ENCODE results near the gene ZSCAN32. TPM values are rescaled to one million over a fixed set of nuclear protein-coding genes. Genes with fewer than 3 reads are reported as not detected.
A peak's percentile ranks its signal among the peaks of the same experiment; 100 is the strongest.

The ZSCAN32 gene
- total RNA-seq, 4 donors from 2014 or later = 1.00 to 12.7 (median 11.6) TPM

DNA sequence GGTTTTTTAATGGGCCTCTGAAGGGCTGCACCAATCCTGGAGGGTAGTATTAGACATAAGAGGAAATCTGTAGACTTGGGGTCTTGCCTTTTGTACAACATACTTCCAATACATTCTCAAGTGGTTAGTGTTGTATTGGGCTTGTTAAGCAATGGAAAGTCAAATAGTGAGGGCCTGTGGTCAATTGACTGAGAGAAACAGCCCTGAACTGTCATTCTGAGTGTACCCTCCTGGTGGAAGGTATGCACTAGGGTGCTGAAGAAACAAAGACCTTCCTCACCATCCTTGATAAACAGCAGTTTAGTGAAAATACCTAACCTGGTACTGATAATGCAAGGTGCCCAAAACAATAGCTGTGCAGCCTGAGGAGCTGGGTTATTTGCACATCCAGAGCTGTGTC lies 22.9 kb downstream of the ZSCAN32 start:
- in situ Hi-C loops (cut with MboI; ENCODE audit: low pct_ligation_motif_present in 1 of 4, low pct_unique_long_range_greater_than_20kb in 1 of 4, low sequenced_read_pairs in 3 of 4) = no loop called here

DNA sequence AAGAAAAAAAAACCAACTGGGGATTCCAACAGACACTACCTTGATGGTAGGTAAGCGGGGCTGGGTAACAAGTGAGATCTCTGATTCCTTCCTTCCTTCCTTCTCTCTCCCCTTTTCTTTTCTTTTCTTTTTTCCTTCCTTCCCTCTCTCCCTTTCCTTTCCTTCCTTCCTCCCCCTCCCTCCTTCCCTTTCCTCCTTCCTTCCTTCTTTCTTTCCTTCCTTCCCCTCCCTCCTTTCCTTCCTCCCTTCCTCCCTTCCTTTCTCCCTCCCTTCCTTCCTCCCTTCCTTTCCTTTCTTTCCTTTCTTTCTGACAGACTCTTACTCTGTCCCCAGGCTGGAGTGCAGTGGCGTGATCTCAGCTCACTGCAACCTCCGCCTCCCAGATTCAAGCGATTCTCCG lies 25.1 kb downstream of the ZSCAN32 start:
- WGBS, 2 donors (ENCODE audit: low coverage in 1 of 2) = 90 to 92% methylated on average over 4 to 5 of the region's 5 CpGs

More for the DNA sequence above, 22.9 kb downstream of the ZSCAN32 start:
- H3K4me1 ChIP-seq = no peaks in the 10 kb centered on the region
- no peak for DNase-seq
- no peaks in the 10 kb centered on the region for H3K27me3 ChIP-seq
- H3K9me3 ChIP-seq = peaks cover 48 to 65% of the 10 kb centered on the region in 2 donors
- TF ChIP-seq POLR2A (IDR thresholded peaks at IDR 0.05) (no peak), EP300 (IDR thresholded peaks at IDR 0.05; ENCODE audit: low read depth) (no peak), POLR2AphosphoS5 (IDR thresholded peaks at IDR 0.05) (no peak)
- TF ChIP-seq, protein P1, sequence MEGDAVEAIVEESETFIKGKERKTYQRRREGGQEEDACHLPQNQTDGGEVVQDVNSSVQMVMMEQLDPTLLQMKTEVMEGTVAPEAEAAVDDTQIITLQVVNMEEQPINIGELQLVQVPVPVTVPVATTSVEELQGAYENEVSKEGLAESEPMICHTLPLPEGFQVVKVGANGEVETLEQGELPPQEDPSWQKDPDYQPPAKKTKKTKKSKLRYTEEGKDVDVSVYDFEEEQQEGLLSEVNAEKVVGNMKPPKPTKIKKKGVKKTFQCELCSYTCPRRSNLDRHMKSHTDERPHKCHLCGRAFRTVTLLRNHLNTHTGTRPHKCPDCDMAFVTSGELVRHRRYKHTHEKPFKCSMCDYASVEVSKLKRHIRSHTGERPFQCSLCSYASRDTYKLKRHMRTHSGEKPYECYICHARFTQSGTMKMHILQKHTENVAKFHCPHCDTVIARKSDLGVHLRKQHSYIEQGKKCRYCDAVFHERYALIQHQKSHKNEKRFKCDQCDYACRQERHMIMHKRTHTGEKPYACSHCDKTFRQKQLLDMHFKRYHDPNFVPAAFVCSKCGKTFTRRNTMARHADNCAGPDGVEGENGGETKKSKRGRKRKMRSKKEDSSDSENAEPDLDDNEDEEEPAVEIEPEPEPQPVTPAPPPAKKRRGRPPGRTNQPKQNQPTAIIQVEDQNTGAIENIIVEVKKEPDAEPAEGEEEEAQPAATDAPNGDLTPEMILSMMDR (IDR thresholded peaks at IDR 0.05) = no peak
- H3K4me3 ChIP-seq = no peak overlapping the region
- no peak overlapping the region for H3K27ac ChIP-seq
- intact Hi-C loops (cut with DNase I; ENCODE audit: low total_unique reads) = no loop called here
- H3K36me3 ChIP-seq = peaks cover 1 to 19% (median 8%) of the 10 kb centered on the region in 4 donors

DNA sequence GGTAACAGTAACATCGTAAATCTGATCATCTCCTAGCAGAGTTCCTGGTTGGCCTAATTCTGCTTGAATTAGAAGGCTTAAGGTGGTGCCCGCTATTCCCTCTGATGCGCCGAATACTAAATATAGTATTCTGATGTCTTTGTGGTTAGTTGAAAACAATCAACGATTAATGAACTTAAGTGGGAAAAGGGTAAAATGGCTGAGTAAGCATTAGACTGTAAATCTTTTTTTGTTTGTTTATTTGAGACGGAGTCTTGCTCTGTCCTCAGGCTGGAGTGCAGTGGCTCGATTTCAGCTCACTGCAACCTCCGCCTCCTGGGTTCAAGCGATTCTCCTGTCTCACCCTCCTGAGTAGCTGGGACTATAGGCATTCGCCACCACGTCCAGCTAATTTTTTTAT lies 31.7 kb downstream of the ZSCAN32 start:
- Histone ChIP-seq H3K36me3 (no peaks in the 10 kb centered on the region), H3K4me3 (no peak overlapping the region), H3K4me1 (no peaks in the 10 kb centered on the region), H3K9me3 (peaks cover 3 to 13% of the 10 kb centered on the region in 2 donors), H3K27me3 (peaks cover under 1% of the 10 kb centered on the region), H3K27ac (no peak overlapping the region)
- in situ Hi-C loops (cut with MboI; ENCODE audit: low pct_ligation_motif_present in 1 of 4, low pct_unique_long_range_greater_than_20kb in 1 of 4, low sequenced_read_pairs in 3 of 4) (no loop called here), intact Hi-C loops (cut with DNase I; ENCODE audit: low total_unique reads) (no loop called here)
- DNase-seq = no peak
- TF ChIP-seq EP300 (IDR thresholded peaks at IDR 0.05; ENCODE audit: low read depth) (no peak), POLR2A (IDR thresholded peaks at IDR 0.05) (no peak), POLR2AphosphoS5 (IDR thresholded peaks at IDR 0.05) (no peak)
- TF ChIP-seq, protein P1 (IDR thresholded peaks at IDR 0.05) = no peak
- 91 to 95% methylated on average over 10 to 11 of the region's 11 CpGs for WGBS, 2 donors (ENCODE audit: low coverage in 1 of 2)

More for the DNA sequence above, 25.1 kb downstream of the ZSCAN32 start:
- no peak overlapping the region for H3K27ac ChIP-seq
- H3K27me3 ChIP-seq = no peaks in the 10 kb centered on the region
- H3K9me3 ChIP-seq = peaks cover 26 to 42% of the 10 kb centered on the region in 2 donors
- no peaks in the 10 kb centered on the region for H3K4me1 ChIP-seq
- intact Hi-C loops (cut with DNase I; ENCODE audit: low total_unique reads) = no loop called here
- no peak overlapping the region for H3K4me3 ChIP-seq
- TF ChIP-seq POLR2AphosphoS5 (IDR thresholded peaks at IDR 0.05) (no peak), EP300 (IDR thresholded peaks at IDR 0.05; ENCODE audit: low read depth) (no peak), POLR2A (IDR thresholded peaks at IDR 0.05) (no peak)
- TF ChIP-seq, protein P1 (IDR thresholded peaks at IDR 0.05) = no peak
- in situ Hi-C loops (cut with MboI; ENCODE audit: low pct_ligation_motif_present in 1 of 4, low pct_unique_long_range_greater_than_20kb in 1 of 4, low sequenced_read_pairs in 3 of 4) = no loop called here
- DNase-seq = no peak
- no peaks in the 10 kb centered on the region for H3K36me3 ChIP-seq

DNA sequence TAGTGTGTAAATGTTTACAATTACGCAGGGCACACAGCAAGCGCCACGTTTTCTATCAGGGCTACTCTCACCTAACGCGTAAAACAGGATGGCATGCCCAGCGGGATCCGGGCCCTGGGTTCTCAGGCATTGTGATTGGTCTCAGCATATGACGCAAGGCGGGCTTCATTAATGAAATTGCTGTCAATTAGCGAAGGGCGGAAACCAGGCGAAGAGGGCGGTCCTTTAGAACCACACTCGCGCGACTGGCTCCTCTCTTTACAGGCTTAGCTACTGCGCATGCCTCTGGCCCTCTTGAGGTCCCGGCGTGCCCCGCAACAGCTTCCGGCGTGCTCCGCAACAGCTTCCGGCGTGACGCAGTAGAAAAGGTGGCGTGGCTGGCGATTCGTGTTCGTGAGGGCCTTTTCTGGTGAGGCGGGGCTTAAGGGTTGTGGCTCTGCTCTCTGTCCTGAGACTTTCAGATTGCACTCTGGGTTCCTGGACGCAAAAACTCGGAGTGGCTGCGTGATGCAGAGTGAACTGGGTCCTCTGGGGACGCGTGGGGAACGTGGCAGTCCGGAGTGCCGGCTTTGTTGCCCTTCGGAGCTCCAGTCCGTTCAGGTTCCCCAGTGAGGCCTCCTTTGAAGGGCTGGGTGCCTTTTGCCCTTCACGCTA lies 35.9 kb downstream of the ZSCAN32 start:
- TF ChIP-seq, protein P1 (IDR thresholded peaks at IDR 0.05) = no peak
- TF ChIP-seq POLR2A (IDR thresholded peaks at IDR 0.05) (peak; percentile 48), POLR2AphosphoS5 (IDR thresholded peaks at IDR 0.05) (no peak), EP300 (IDR thresholded peaks at IDR 0.05; ENCODE audit: low read depth) (no peak)
- H3K36me3 ChIP-seq = no peaks in the 10 kb centered on the region
- peaks cover 3 to 11% of the 10 kb centered on the region in 2 donors for H3K9me3 ChIP-seq
- intact Hi-C loops (cut with DNase I; ENCODE audit: low total_unique reads) (no loop called here), in situ Hi-C loops (cut with MboI; ENCODE audit: low pct_ligation_motif_present in 1 of 4, low pct_unique_long_range_greater_than_20kb in 1 of 4, low sequenced_read_pairs in 3 of 4) (no loop called here)
- 36 to 45% methylated on average over 8 to 34 of the region's 42 CpGs for WGBS, 2 donors (ENCODE audit: low coverage in 1 of 2)
- H3K27ac ChIP-seq = peak overlapping the region; percentile 57 to 81 (median 76)
- peak overlapping the region; percentile 27 to 55 (median 31) for H3K4me3 ChIP-seq
- peaks cover 18% of the 10 kb centered on the region for H3K27me3 ChIP-seq
- no peaks in the 10 kb centered on the region for H3K4me1 ChIP-seq
- DNase-seq = peak; percentile 76
